HS-5 (cell line): ENCODE measurements around the gene ITGA11.

Source experiments
- DNase-seq: peaks from one replicate; pipeline ENCODE4 v3.0.0-alpha.2; 2012; ENCODE audit warnings: low read depth

Gene ITGA11

DNA sequence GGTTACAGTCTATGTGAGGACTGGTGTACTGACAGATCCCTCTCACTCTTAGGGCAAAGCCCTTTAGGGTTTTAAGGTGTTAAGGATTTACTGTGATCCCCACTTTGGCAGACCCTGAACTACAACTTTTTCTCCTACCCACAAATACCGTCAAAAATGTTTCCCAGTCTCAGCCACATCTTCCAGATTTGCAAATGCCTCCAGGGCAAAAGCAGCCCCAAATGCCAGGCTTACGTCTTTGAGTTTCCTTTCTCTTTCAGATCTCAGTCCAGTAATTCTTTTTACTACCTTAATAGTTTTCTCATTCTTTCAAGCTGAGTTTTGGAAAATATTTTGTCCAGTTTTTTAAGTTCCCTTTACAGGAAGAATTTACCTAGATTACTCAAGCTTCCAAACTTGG lies 13.4 kb upstream of the ITGA11 start:
- DNase-seq, result no peak

DNA sequence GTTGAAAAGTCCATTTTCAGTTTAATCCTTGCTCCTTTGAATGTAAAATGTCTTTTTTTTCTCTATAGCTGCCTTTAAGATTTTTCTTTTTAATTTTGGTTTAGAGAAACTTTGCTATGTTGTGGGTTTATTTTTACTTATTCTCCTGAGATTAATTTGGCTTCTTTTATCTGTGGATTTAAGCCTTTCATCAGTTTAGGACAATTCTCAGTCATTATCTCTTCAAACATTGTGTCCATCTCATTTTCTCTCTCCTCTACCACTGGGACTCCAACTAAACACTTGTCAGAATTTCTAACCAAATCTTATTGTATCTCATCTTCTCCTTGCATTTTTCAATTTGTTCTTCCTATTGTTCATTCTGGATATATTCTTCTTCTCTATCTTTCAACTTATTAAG lies 12.4 kb upstream of the ITGA11 start:
- DNase-seq, result no peak

GRCh38 chr15:68442903-68443302 lies 10.9 kb upstream of the ITGA11 start:
- no peak for DNase-seq

DNA sequence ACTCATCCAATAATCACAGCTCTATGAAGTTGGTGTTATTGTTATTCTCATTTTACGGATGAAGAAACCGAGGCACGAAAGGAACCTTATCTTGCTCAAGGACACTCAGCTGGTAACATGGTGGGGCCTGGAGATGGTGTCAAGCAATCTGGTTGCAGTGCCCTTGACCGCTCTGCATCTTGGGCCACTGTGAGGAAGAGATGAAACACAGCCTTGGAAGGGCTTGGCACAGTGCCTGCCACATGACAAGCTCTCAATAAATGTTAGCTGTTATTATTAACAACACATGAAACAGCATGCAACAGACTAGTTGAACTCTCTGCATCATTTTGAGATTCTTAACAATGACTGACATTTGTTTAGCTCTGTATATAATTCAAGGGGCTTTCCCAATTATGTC lies 10.1 kb upstream of the ITGA11 start:
- DNase-seq, result no peak

- DNase-seq, result no peak
Measured at GRCh38 chr15:68441045-68441743, 9.2 kb upstream of the ITGA11 start.

DNA sequence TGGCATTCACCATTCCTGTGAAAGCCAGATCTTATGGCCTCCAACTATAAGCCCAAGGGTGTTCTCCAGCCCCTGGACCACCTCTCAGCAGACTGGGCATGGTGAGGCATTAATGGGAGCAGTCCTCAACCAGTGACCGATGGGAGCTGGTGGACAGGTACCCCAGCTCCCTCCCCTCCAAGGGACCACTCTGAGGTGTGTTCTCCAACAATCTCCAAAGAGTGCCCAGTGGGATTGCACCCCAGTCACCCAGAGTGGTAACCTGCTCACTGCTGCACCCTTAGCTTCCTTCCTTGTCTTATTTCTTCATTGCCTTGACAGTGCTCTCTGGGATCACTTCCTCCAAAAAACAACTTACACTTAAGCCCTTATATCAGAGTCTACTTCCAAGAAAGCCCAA lies 8.2 kb upstream of the ITGA11 start:
- DNase-seq, result no peak

- DNase-seq, result no peak
Measured at GRCh38 chr15:68439506-68439905, 7.5 kb upstream of the ITGA11 start.

DNA sequence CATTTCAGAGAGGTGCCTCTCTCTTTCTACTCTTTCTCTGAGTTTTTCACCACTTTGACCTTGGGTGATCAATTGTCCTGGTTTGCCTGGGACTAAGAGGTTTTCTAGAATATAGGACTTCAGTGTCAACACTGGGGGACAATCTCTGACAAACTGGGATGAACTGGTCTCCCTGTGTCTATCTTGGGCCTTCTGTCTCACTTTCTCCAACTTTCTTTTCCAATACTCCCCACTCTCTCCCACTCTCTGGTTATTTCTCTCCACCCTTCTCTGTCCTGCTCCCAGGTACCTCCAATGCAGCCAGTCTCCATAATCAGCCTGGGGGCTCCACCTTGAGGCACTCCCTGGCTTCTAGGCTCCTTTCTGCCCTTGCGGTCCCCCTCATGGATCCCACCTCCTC lies 4.7 kb upstream of the ITGA11 start:
- DNase-seq, result no peak

GRCh38 chr15:68435966-68436365 lies 4.0 kb upstream of the ITGA11 start:
- no peak for DNase-seq

DNA sequence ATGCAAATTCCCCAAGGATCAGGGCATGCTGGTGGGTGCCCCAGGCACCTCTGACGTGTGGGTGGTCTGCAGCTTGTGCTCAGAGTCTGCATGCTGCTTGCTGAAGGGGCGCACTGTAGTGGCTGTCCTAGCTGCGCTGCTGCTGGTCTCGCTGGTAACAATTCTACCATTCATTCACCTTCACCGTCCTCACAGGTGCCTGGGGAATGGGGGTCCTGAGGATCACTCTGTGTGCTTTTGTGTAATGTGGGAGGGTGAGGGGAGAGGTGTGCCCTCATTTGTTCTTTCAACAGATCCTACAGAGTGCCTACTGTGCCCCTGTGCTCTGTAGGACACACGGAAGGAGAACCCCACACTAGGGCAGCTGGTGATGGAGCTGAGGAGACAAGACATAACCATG lies 2.1 kb upstream of the ITGA11 start:
- no peak for DNase-seq

DNA sequence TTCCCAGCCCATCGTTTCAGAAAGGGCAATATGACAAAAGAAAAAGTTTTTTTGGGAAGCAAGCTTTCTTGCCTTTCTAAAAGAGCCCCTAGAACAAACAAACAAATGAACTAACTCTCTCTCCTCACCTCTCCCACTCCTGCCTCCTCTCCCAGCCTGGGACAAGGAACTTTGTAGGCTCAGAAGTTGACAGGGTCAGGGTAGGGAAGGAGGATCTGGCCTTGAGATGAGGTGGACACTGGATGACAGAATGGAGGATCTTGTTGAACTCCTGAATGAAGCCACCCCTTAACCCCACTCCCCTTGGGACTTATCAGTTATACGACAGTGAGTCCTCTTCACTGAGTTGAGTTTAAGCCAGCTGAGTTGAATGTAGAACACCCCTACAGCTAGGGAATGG lies 1.6 kb upstream of the ITGA11 start:
- DNase-seq, result no peak

- DNase-seq, result no peak
Measured at GRCh38 chr15:68432441-68433064, 590 bp upstream of the ITGA11 start.

GRCh38 chr15:68431037-68431791 lies 749 bp downstream of the ITGA11 start:
- no peak for DNase-seq

DNA sequence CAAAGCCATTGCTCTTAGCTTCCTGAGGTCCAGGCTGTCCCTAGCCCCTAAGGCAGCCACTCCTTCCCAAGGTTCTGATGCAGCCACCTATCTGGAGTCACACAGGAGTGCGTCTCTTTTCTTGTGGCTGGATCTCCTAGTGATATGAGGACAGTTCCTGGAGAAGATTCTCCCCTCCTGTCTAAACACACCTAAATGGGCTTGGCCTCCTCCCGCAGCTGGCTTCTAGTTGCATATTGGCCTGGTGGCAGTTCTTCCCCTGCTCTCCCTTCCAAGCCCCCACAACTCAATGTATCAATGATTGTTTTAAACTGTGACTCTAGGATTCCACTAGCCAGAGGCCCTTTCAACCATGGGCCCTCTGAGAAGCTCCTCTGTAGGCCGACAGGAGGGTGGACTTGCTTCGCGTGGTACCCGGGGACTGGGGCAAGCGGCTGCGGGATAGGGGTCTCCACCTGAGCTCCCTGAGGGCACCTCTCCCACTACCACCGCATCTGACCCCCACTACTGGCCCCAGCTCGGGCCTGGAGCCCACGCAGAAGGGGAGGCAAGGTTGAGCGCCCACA lies 1.4 kb downstream of the ITGA11 start:
- DNase-seq, result no peak

GRCh38 chr15:68429691-68430470 lies 2.1 kb downstream of the ITGA11 start:
- no peak for DNase-seq

DNA sequence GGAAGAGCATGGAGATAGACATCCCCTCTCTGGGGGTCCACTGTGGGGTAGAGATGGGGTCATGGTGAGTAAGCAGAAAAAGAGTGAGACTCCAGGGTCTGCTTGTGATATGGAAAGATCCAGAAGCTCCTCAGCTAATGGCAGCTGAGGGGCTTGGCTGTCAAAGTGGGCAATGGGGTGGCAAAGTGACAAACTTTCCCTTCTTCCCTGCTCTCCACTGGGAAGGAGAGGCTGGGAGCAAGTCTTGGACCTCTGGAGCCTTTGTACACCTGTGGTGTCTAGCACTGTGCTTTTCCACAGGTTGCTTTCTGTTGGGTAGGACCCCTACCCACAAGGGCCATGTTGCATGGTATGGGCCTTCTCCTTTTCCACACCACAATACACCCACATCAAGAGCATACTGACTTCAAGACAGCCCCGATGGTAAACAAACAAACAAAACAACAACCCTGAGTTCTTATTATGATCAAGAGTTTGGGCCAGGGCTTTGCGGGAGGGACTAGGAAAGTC lies 3.5 kb downstream of the ITGA11 start:
- no peak for DNase-seq

- DNase-seq, result no peak
Measured at GRCh38 chr15:68427963-68428362, 4.0 kb downstream of the ITGA11 start.

DNA sequence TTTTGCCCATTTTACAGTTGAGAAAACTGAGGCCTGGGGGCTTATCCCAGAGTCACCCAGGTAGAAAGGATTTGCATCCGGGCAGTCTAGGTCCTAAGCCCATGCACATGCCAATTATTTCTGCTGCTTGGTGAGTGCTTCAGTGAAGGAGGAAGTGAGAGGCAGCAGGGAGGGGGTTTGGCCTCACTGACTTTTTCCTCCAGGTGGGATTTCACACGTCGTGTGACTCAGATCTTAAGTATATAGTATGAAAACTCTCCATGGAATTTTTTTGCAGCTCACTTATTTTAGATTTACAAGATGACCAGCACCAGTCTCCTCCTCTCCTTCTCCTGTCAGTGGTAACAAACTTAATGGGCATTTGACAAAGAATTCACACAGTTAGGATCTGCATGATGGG lies 4.6 kb downstream of the ITGA11 start:
- DNase-seq, result no peak

GRCh38 chr15:68426116-68426515 lies 5.8 kb downstream of the ITGA11 start:
- no peak for DNase-seq

DNA sequence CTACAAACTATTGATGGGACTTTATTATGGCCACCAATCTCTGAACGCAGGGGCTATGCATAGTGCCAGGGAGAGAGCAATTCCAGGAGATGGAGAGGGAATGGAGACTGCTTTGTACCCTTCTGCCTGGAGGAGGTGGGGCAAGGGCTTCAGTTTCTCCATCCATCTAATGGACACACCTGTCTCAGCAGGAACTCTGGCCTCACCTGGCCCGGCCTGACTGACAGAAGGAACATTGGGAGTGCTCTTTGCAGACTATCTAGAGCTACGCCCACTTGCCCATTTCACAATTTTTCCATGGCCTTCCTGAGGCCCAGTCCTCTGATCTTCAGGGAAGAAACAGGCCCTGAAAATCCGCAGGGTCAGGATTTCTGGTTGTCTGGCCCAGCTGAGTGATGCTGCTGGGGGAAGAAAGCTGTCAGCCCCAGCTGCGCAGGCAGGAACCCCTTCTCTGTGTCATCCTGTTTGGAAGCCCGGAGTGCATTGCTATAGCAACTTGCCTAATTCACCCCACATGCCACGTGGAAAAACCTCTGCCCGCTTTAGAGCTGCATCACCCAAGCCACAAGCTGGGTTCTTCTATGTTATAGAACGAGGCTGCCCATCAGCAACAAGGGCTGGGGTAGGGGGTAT lies 6.4 kb downstream of the ITGA11 start:
- no peak for DNase-seq

GRCh38 chr15:68424754-68425390 lies 7.1 kb downstream of the ITGA11 start:
- no peak for DNase-seq
